Measurements from ENCODE around the gene ARID1A. TPM values are rescaled to one million over a fixed set of nuclear protein-coding genes. Genes with fewer than 3 reads are reported as not detected.
A peak's percentile ranks its signal among the peaks of the same experiment; 100 is the strongest.

ARID1A gene
- total and polyA plus RNA-seq, 2 of the 8 experiments (the other 6 are each of a cell fraction or from before 2014, with no cell fraction given) = 52.1 to 103 TPM

GRCh38 chr1:26826261-26827105 is 130.7 kb downstream of the ARID1A start, which contains the start of gene ZDHHC18 (continued):
- TF ChIP-seq RAD21 (IDR thresholded peaks at IDR 0.05 in 1 of 2, conservative IDR thresholded peaks at IDR 0.05 in 1 of 2; ENCODE audit: low read depth in 2 of 2, low read length in 2 of 2) = peak in 1 of 2 experiments; percentile 0; a peak in 2 of 4 replicates
- TF ChIP-seq TBP (IDR thresholded peaks at IDR 0.05; ENCODE audit: low read depth, low read length) = peak; percentile 26; the same call in 1 of the 2 replicates
- no peak; the same call in 1 of the 2 replicates for TF ChIP-seq PHF8 (conservative IDR thresholded peaks at IDR 0.05; ENCODE audit: low read depth, low read length)
- TF ChIP-seq SP4 (IDR thresholded peaks at IDR 0.05; ENCODE audit: low read length) = no peak
- no peak for TF ChIP-seq NANOG (IDR thresholded peaks at IDR 0.05; ENCODE audit: insufficient read depth, low read depth, low read length, poor library complexity, severe bottlenecking)
- TF ChIP-seq TAF1 (IDR thresholded peaks at IDR 0.05; ENCODE audit: low read depth, low read length) = 0 out of 2 replicates have a peak, but pooled peaks have one; percentile 47
- no peak for TF ChIP-seq SAP30 (IDR thresholded peaks at IDR 0.05; ENCODE audit: insufficient read depth, insufficient replicate concordance, low read length)
- TF ChIP-seq SIN3A (conservative IDR thresholded peaks at IDR 0.05 in 1 of 2, IDR thresholded peaks at IDR 0.05 in 1 of 2; ENCODE audit: low read depth in 1 of 2, low read length in 2 of 2) = peak in 1 of 2 experiments; percentile 40; a peak in 1 of 4 replicates
- TF ChIP-seq EGR1 (IDR thresholded peaks at IDR 0.05; ENCODE audit: borderline replicate concordance, low read depth, low read length) = no peak
- no peak for TF ChIP-seq RNF2 (IDR thresholded peaks at IDR 0.05; ENCODE audit: borderline replicate concordance, low read depth, low read length, missing control alignments, poor library complexity, severe bottlenecking)
- TF ChIP-seq SRF (IDR thresholded peaks at IDR 0.05; ENCODE audit: low read depth, low read length) = no peak
- peak; percentile 71 for TF ChIP-seq RBBP5 (IDR thresholded peaks at IDR 0.05; ENCODE audit: borderline replicate concordance, low read depth, low read length)
- no peak for TF ChIP-seq POLR2AphosphoS5 (IDR thresholded peaks at IDR 0.05; ENCODE audit: low read depth, low read length)
- TF ChIP-seq KDM5A (IDR thresholded peaks at IDR 0.05; ENCODE audit: low read length) = no peak
- TF ChIP-seq CTBP2 (IDR thresholded peaks at IDR 0.05; ENCODE audit: borderline replicate concordance, insufficient read depth, insufficient read length, low read length) = no peak

Data from H1 (cell line).